Stimulated activated CD4-positive, alpha-beta T cell treated with anti-CD3 and anti-CD28 coated beads, TNF-alpha, amount 100 ng/mL, for 24 hours (primary cell): ENCODE measurements around the gene POC1B.

Experiments
- DNase-seq, 3 experiments: peaks; one replicate each; pipeline ENCODE4 v3.0.0-alpha.2; 2020; ENCODE audit warnings: low read depth in 3 of 3

Gene POC1B

GRCh38 chr12:89497005-89497404, 28.8 kb downstream of the POC1B start:
- no peak for DNase-seq

DNA sequence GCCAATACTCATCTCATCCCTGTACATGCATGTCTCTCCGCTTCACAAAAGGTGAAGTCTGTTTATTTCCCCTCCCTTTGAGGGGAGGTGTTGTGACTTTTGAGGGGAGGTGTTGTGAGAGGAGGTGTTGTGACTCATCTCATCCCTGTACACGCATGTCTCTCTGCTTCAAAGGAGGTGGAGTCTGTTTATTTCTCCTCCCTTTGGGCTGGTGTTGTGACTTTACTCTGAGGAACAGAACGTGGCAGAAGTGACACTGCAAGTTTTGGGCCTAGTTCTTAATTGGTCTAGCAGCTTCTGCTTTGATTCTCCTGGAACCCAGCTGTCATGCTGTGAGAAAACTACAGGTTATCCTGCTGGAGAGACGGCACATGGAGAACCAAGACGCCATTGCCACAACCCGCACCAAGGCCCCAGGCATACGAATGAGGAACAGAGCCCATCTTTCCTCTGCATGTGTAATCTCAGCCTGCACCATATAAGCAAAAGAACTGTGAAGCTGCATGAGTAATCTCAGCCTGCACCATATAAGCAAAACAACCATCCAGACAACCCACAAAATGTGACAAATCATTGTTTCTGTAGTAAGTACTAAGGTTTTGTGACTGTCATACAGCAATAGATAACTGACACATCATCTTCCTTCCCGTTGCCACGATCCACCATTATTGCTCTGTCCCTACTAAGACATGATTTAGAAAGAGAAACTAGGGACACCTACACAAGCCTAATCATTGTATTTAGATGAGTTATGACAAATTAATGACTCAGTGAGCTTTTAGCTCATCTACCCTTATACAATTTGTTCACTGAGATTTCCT, 31.2 kb downstream of the POC1B start:
- peak; percentile 5 to 36 (median 26) for DNase-seq

- DNase-seq, result no peak
Measured at GRCh38 chr12:89493670-89494302, 32.1 kb downstream of the POC1B start.

DNA sequence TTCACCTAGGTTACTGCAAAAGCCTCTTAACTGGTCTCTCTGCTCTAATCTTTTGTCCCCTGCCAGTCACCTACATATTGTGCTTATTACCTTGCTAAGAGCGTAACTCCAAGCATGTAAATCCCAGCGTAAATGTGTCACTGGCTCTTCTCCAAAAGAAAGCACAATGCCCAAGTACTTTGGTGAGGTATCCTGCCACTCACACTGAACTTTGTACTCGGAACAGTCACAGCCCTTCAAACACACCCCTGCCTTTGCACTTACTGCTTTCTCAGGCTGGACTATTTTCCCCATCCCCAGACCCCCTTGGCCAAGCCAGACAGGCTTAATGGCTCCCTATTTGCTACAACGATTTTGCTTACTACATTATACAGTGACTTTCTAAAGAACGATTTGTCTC, 33.0 kb downstream of the POC1B start:
- no peak for DNase-seq

DNA sequence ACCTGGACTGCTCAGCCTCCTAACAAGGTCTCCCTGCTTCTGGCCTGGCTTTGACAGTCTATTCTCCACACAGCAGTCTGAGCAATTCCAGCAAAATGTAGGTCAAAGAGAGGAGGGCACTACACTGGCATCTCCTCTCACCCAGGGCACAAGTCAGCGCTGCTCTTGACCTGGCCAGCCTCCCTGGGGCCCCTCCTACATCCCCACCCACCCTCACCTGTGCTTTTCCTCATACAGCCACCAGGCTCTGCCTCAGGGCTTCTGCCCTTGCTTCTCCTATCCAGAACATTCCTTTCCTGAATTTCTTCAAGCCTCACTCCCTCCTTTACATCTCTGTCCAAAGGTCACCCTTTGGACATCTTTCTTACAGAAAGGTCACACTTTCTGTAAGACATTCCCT, 34.9 kb downstream of the POC1B start:
- DNase-seq, result no peak

GRCh38 chr12:89486264-89486663, 39.6 kb downstream of the POC1B start:
- DNase-seq, result no peak

DNA sequence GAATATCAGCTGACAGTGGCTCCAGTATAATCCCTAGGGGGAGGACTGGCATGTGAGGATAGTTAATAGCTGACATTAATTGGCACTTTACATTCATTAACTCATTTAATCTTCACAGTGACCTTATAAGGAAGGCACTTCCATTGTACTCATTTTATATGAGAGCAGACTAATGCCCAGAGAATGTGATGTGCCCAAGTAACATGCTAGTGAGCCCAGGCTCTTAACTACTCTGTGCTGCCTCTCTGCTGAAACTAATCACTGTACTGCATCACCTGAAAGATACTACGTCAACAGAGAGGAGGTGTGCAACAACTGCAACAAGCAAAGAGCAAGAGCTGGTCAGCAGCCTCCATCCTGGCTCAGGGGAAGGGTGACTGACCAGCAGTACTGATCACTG, 41.4 kb downstream of the POC1B start:
- DNase-seq, result no peak

DNA sequence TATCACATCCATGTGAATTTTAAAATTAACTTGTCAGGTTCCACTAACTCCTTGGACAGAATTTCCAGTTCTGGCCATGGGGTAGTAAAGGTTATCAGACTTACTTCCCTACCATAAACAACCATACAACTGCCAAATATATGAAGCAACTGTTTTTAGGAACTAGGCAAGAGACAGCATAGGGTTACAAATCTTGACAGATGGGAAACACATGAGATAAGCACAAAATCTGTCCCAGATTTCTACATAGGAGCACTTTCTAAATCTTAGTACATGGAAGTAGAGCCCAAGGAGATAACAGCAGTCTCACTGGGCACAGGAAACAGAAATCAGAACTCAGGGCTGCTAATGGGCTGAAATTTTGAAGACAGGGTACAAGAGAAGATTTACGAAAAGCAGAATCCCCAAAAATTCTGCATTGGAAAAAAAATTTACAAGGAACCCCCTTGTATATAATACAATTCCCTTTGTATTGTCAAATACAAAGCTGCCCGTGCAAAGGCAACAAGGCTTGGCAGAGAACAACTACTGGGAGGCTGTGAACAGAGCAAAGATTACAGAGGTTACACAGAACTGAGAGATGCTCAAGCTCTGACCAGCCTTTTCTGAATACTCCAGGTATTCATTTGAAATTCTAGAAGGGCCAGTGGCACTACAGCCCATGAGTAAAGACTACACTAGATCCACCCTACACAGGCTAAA, 44.5 kb downstream of the POC1B start:
- no peak for DNase-seq

GRCh38 chr12:89479982-89480381, 45.9 kb downstream of the POC1B start:
- DNase-seq, result no peak

DNA sequence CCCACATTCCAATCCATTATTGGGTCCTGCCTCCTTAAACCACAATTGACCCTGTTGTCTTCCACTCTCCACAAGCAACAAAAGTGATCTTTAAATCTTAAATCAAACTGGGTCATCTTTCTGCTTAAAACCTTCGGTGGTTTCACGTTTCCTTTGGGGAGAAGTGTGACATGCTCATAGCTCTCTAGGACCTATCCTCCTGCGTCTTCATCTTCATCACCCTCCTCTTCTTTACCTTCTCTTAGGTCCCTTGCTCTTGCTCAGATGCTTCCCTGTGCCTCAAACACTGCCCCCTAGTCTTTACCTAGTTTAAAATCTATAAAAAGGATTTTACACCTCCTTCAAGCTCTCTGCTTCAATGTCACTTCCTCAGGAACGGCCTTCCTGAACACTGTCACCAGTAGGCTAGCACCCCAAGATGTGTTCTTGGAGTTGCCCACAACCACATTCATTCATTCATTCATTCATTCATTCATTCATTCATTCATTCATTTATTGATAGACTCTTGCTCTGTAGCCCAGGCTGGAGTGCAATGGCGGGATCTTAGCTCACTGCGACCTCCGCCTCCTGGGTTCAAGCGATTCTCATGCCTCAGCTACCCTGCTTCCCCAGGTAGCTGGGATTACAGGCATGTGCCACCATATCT, 48.1 kb downstream of the POC1B start:
- no peak for DNase-seq

- DNase-seq, result no peak
Measured at GRCh38 chr12:89476904-89477595, 48.8 kb downstream of the POC1B start.

- DNase-seq, result no peak
Measured at GRCh38 chr12:89476232-89476631, 49.6 kb downstream of the POC1B start.

- no peak for DNase-seq
Measured at GRCh38 chr12:89475203-89475990, 50.5 kb downstream of the POC1B start.

- no peak for DNase-seq
Measured at GRCh38 chr12:89474615-89475014, 51.2 kb downstream of the POC1B start.

DNA sequence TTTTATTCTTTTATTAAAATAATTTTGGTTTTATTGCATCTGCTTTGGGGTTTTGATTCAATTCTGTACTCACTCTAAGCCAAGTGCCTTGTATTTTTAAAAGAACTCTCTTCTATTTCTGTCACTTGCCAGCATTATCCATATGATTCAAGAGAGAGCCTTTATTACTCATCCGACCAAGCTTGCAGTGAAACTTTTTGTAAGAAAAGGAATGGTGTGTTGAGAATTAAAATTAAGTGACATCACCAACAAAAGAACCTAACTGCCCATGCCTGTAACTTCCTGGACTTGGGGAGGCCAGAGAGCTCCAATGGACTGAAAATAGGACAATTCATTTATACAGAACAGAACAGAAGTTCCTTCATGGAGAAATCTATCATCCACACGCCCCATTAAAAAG, 53.3 kb downstream of the POC1B start:
- DNase-seq, result no peak

- DNase-seq, result no peak
Measured at GRCh38 chr12:89470741-89471509, 54.9 kb downstream of the POC1B start.

DNA sequence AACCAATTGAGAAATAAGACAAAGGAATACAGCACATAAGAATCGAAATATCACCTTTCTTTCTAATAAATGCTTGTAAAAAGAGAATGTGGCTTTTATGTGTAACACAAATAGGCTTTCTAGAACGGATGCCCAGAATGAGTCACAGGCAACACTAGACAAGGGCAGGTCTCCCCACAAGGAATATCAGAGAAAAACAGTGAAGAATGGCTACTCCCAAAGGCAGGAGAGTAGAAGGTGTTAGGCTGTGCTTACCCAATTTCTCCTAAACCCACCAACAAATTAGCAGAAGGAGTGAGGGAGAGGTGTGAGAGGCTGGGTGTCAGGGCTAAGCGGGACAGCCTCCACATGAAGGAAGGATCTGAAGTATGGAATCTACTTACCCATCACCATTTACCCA, 56.5 kb downstream of the POC1B start:
- DNase-seq, result no peak

DNA sequence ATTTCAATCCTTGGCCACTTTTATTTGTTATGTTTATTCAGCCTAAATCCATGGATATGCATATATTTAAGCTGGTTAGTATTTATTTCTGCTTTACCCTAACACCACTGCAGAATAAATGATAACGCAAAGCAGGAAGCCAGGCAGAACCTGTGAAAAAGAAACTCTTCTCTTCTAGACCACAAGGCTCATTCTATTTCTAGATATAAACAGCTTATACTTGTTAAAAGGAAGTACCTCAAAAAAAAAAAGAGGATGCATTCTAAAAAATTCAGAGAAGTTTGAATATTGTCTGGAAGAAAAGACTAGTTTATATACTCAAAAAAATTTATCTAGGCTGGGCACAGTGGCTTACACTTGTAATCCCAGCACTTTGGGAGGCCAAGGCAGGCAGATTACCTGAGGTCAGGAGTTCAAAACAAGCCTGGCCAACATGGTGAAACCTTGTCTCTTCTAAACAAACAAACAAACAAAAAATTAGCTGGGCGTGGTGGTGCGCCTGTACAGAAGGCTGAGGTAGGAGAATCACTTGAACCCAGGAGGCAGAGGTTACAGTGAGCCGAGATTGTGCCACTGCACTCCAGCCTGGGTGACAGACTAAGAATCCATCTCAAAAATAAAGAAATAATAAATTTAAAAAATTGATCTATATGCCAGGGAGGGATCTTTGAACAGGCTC, 57.1 kb downstream of the POC1B start:
- DNase-seq, result no peak

DNA sequence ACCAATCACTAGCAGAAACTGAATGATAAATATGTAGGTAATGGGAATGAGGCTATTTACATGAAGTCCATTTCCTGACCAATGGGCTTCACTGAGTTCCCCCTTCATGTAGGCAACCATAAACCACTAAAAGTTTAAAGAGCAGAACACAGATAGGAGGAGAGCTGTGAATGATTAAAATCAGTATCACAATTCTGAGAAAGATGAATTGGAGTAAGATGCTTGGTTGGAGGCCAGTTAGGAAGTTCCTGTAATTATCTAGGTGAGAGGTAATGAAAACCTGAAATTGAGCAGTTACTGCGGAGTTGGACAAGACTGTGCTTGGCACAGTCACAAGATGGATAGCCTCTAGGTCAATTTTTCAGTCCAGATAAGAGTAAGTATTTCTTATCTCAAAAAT, 57.8 kb downstream of the POC1B start:
- no peak for DNase-seq
